ENCODE data around the gene NRP2. TPM values are rescaled to one million over a fixed set of nuclear protein-coding genes. Genes with fewer than 3 reads are reported as not detected.

The NRP2 gene
- total RNA-seq, 2 experiments from 2014 or later, result 0.19 TPM; not detected in 1

DNA sequence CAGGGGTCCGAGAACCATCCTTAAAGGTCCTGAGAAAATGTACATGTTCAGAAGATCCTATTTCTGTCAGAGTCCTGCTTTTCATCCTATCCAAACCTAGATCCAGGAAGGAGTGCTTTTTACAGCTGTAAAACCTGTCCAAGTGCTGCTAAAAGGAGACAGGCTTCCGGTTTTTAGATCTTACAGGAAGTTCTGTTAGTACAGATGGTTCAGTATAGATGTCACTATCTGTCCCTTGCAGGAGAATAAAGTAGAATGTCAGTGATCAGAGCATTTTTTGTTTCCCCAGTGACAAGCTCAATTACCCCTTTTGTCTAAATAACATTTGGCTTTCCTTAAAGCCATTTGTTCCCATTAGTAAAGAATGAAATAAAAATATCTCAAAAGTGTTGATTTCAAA, 98.3 kb downstream of the NRP2 start:
- intact Hi-C loops (cut with DNase I, micrococcal nuclease), result no loop called here
- H3K27me3 ChIP-seq (ENCODE audit: control insufficient read depth in 1 of 2, insufficient read depth in 2 of 2, low read length in 2 of 2), result no peaks in the 10 kb centered on the region
- H3K27ac ChIP-seq (ENCODE audit: low read depth in 1 of 2, low read length in 2 of 2), result no peak overlapping the region
- H3K4me3 Mint-ChIP-seq, result no peak overlapping the region
- ATAC-seq (ENCODE audit: poor library complexity) (no peak), DNase-seq (no peak)
- no peaks in the 10 kb centered on the region for H3K36me3 Mint-ChIP-seq (ENCODE audit: low read depth)
- no peak overlapping the region for H3K4me3 ChIP-seq (ENCODE audit: low read length)
- no peaks in the 10 kb centered on the region for H3K36me3 ChIP-seq (ENCODE audit: insufficient read depth, low read length)
- ChIA-PET POLR2A (no interaction called here), CTCF (no interaction called here)
- H3K9me3 Mint-ChIP-seq, result no peaks in the 10 kb centered on the region
- H3K4me1 Mint-ChIP-seq (ENCODE audit: low read depth), result peaks cover 24% of the 10 kb centered on the region
- no peaks in the 10 kb centered on the region for H3K4me1 ChIP-seq (ENCODE audit: insufficient read depth, low read length)
- H3K27me3 Mint-ChIP-seq, result peaks cover 21% of the 10 kb centered on the region
- H3K27ac Mint-ChIP-seq, result no peak overlapping the region
- peaks cover 0 to 5% of the 10 kb centered on the region in 2 experiments for H3K9me3 ChIP-seq (ENCODE audit: control insufficient read depth in 1 of 2, insufficient read depth in 1 of 2, low read length in 2 of 2)
- TF ChIP-seq, protein P1, sequence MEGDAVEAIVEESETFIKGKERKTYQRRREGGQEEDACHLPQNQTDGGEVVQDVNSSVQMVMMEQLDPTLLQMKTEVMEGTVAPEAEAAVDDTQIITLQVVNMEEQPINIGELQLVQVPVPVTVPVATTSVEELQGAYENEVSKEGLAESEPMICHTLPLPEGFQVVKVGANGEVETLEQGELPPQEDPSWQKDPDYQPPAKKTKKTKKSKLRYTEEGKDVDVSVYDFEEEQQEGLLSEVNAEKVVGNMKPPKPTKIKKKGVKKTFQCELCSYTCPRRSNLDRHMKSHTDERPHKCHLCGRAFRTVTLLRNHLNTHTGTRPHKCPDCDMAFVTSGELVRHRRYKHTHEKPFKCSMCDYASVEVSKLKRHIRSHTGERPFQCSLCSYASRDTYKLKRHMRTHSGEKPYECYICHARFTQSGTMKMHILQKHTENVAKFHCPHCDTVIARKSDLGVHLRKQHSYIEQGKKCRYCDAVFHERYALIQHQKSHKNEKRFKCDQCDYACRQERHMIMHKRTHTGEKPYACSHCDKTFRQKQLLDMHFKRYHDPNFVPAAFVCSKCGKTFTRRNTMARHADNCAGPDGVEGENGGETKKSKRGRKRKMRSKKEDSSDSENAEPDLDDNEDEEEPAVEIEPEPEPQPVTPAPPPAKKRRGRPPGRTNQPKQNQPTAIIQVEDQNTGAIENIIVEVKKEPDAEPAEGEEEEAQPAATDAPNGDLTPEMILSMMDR (IDR thresholded peaks at IDR 0.05), result no peak

DNA sequence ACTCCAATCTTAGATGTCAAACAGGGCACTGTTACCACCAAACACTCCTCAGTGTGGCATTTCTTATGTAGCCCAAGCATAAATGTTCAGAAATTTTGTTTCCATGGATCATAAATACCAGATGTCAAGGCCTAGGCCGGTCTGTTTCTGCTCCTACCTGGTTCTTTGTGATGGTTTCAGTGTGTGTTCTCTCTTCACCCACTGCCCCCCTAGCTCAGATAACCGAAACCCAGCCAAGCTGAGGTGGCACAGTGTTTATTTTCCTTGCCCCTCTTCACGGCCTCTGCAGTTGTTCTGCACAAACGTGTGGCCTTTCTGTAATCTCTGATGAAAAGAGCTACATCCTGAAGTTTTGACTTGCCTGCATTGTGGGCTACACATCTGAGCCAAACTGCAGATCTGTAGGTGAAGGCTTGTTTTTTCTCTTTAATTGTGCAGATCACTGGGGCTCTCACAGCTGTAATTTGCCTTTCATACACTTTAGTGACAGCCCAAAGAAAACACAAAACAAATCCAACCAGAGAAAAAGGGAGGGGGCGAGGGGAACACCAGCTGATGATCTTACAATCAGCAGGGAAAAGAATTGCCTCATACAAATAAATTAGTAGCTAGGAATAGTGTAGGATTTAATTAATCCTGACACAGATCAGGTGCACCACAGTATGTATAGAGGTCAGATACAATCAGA, 99.1 kb downstream of the NRP2 start:
- ChIA-PET POLR2A (no interaction called here), CTCF (no interaction called here)
- Mint-ChIP-seq H3K27ac (peak overlapping the region; percentile 56), H3K9me3 (no peaks in the 10 kb centered on the region), H3K4me1 (ENCODE audit: low read depth) (peaks cover 24% of the 10 kb centered on the region), H3K36me3 (ENCODE audit: low read depth) (no peaks in the 10 kb centered on the region), H3K27me3 (peaks cover 20% of the 10 kb centered on the region), H3K4me3 (no peak overlapping the region)
- Histone ChIP-seq H3K27ac (ENCODE audit: low read depth in 1 of 2, low read length in 2 of 2) (no peak overlapping the region), H3K36me3 (ENCODE audit: insufficient read depth, low read length) (no peaks in the 10 kb centered on the region), H3K27me3 (ENCODE audit: control insufficient read depth in 1 of 2, insufficient read depth in 2 of 2, low read length in 2 of 2) (no peaks in the 10 kb centered on the region), H3K4me1 (ENCODE audit: insufficient read depth, low read length) (no peaks in the 10 kb centered on the region), H3K4me3 (ENCODE audit: low read length) (no peak overlapping the region), H3K9me3 (ENCODE audit: control insufficient read depth in 1 of 2, insufficient read depth in 1 of 2, low read length in 2 of 2) (peaks cover 0 to under 1% of the 10 kb centered on the region in 2 experiments)
- TF ChIP-seq, protein P1 (IDR thresholded peaks at IDR 0.05), result no peak
- intact Hi-C loops (cut with DNase I, micrococcal nuclease), result no loop called here
- no peak for DNase-seq
- ATAC-seq (ENCODE audit: poor library complexity), result no peak

DNA sequence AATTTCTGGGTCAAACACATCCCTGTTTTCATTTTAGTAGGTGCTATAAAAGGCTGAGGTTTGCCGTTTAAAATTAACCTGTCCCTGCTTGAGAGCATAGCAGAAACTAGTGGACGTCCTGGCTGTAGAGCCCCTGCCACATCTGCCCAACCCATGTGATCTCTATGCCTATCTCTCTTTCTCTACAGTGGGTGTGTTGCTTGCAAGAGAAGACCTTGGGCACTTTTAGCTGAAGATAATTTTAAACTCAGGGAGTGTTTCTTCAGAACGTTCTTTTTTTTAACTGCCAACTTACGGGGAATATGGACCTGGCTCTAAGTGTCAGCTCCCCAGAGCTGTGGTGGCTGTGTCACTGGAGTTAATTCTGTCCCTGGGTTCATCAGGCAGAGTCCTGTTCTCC, 100.6 kb downstream of the NRP2 start:
- no peak overlapping the region for H3K4me3 Mint-ChIP-seq
- DNase-seq (no peak), ATAC-seq (ENCODE audit: poor library complexity) (no peak)
- no peaks in the 10 kb centered on the region for H3K36me3 ChIP-seq (ENCODE audit: insufficient read depth, low read length)
- H3K36me3 Mint-ChIP-seq (ENCODE audit: low read depth), result no peaks in the 10 kb centered on the region
- intact Hi-C loops (cut with DNase I, micrococcal nuclease), result no loop called here
- TF ChIP-seq, protein P1 (IDR thresholded peaks at IDR 0.05), result no peak
- no peak overlapping the region for H3K27ac Mint-ChIP-seq
- POLR2A ChIA-PET, result no interaction called here
- peaks cover 24% of the 10 kb centered on the region for H3K4me1 Mint-ChIP-seq (ENCODE audit: low read depth)
- no peaks in the 10 kb centered on the region for H3K27me3 ChIP-seq (ENCODE audit: control insufficient read depth in 1 of 2, insufficient read depth in 2 of 2, low read length in 2 of 2)
- H3K9me3 ChIP-seq (ENCODE audit: control insufficient read depth in 1 of 2, insufficient read depth in 1 of 2, low read length in 2 of 2), result no peaks in the 10 kb centered on the region
- H3K27ac ChIP-seq (ENCODE audit: low read depth in 1 of 2, low read length in 2 of 2), result no peak overlapping the region
- CTCF ChIA-PET, result no interaction called here
- no peaks in the 10 kb centered on the region for H3K9me3 Mint-ChIP-seq
- H3K27me3 Mint-ChIP-seq, result peaks cover 8% of the 10 kb centered on the region
- no peak overlapping the region for H3K4me3 ChIP-seq (ENCODE audit: low read length)
- no peaks in the 10 kb centered on the region for H3K4me1 ChIP-seq (ENCODE audit: insufficient read depth, low read length)
